ENCODE measurements around the gene ANXA2R. TPM values are rescaled to one million over a fixed set of nuclear protein-coding genes. Genes with fewer than 3 reads are reported as not detected.
A peak's percentile ranks its signal among the peaks of the same experiment; 100 is the strongest.

ANXA2R gene
- polyA plus RNA-seq, 2 of the 4 experiments (the other 2 are of a cell fraction), result 1.7 to 2.1 TPM

DNA sequence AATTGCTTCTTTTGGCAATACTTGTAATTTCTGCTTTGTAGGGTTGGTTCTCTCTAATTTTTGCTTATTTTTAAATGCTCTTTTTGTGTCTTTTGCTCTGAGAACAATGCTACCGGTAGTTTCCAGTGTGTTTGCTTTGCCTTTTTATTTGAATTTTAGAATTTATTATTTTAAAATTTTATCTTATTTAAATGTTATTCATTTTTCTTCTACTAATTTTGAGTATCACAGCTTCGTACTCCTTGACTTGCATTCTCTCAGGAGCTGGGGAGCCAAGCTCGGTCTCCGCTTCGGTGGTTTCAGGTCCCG lies 45.9 kb downstream of the ANXA2R start:
- Histone ChIP-seq H3K4me2 (peak overlapping the region; percentile 92), H3K4me3 (peak overlapping the region; percentile 64), H3K27ac (peak overlapping the region; percentile 87 to 94), H3K4me1 (peaks cover 24% of the 10 kb centered on the region), H3K9me3 (no peaks in the 10 kb centered on the region)
- FAIRE-seq (no peak), DNase-seq (ENCODE audit: low read depth in 1 of 2, low spot score in 1 of 2) (no peak), ATAC-seq (no peak)
- ChIA-PET POLR2A (interaction anchor here (0.9 to 6.4 kb wide), 9 partner anchors 12 to 128 kb away, joined by 3 to 57 read pairs (median 7); no protein-coding TSS in a partner anchor), CTCF (interaction anchor here (0.9 to 9.9 kb wide), 21 partner anchors 9 to 396 kb away, joined by 3 to 132 read pairs (median 4); no protein-coding TSS in a partner anchor)
- WGBS (ENCODE audit: missing lambda C conversion rate), result 1% methylated on average over 6 of the region's 6 CpGs
- TF ChIP-seq TP53 (CRISPR knock-in tag; IDR thresholded peaks at IDR 0.05) (no peak), FOSB (CRISPR knock-in tag; IDR thresholded peaks at IDR 0.05) (no peak), EHMT2 (IDR thresholded peaks at IDR 0.05; ENCODE audit: low read depth) (no peak), CTCF (IDR thresholded peaks at IDR 0.05) (no peak), HEYL (CRISPR knock-in tag; IDR thresholded peaks at IDR 0.05) (no peak), CBX2 (IDR thresholded peaks at IDR 0.05; ENCODE audit: borderline replicate concordance, low read depth) (no peak), ELK1 (IDR thresholded peaks at IDR 0.05; ENCODE audit: low read depth, low read length) (no peak), FOSL2 (IDR thresholded peaks at IDR 0.05) (no peak), FOSL2 (CRISPR knock-in tag; IDR thresholded peaks at IDR 0.05) (no peak), RNF2 (IDR thresholded peaks at IDR 0.05; ENCODE audit: borderline replicate concordance, low read depth) (no peak), CEBPB (IDR thresholded peaks at IDR 0.05) (no peak), ZNF302 (CRISPR knock-in tag; IDR thresholded peaks at IDR 0.05) (no peak), ZC3H11A (IDR thresholded peaks at IDR 0.05) (no peak)
- TF ChIP-seq, protein P1, sequence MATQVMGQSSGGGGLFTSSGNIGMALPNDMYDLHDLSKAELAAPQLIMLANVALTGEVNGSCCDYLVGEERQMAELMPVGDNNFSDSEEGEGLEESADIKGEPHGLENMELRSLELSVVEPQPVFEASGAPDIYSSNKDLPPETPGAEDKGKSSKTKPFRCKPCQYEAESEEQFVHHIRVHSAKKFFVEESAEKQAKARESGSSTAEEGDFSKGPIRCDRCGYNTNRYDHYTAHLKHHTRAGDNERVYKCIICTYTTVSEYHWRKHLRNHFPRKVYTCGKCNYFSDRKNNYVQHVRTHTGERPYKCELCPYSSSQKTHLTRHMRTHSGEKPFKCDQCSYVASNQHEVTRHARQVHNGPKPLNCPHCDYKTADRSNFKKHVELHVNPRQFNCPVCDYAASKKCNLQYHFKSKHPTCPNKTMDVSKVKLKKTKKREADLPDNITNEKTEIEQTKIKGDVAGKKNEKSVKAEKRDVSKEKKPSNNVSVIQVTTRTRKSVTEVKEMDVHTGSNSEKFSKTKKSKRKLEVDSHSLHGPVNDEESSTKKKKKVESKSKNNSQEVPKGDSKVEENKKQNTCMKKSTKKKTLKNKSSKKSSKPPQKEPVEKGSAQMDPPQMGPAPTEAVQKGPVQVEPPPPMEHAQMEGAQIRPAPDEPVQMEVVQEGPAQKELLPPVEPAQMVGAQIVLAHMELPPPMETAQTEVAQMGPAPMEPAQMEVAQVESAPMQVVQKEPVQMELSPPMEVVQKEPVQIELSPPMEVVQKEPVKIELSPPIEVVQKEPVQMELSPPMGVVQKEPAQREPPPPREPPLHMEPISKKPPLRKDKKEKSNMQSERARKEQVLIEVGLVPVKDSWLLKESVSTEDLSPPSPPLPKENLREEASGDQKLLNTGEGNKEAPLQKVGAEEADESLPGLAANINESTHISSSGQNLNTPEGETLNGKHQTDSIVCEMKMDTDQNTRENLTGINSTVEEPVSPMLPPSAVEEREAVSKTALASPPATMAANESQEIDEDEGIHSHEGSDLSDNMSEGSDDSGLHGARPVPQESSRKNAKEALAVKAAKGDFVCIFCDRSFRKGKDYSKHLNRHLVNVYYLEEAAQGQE (IDR thresholded peaks at IDR 0.05), result no peak
- TF ChIP-seq, protein P2, sequence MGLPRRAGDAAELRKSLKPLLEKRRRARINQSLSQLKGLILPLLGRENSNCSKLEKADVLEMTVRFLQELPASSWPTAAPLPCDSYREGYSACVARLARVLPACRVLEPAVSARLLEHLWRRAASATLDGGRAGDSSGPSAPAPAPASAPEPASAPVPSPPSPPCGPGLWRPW (IDR thresholded peaks at IDR 0.05), result no peak

DNA sequence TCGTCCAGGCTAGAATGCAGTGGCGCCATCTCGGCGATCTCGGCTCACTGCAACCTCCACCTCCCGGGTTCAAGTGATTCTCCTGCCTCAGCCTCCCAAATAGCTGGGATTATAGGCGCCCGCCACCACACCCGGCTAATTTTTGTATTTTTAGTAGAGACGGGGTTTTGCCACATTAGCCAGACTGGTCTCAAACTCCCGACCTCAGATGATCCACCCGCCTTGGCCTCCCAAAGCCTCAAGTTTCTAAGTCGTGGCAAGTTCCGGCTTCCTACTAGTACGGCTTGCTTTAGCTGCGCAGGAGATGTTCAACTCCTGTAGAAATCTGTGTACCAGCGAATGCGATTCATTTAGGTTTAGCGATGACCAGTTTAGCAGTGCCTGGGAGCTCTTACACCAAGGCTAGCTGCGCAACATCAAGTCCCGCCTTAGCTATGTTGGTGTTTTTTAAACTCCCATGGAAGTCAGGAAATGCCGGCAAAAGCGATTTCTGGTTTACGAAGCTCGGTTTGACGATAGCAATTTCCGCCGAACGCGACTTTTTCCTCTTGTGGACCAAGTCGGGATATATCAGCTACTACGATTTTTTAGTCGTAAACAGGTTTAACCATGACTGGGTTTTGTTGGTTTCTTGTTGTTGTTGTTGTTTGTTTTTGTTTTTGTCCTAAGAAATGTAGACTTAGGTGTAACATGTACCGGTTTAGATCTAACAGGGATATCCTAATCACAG lies 46.4 kb downstream of the ANXA2R start:
- Histone ChIP-seq H3K4me2 (peak overlapping the region; percentile 92), H3K4me3 (peak overlapping the region; percentile 64), H3K27ac (peak overlapping the region; percentile 87 to 94), H3K9me3 (no peaks in the 10 kb centered on the region), H3K4me1 (peaks cover 25% of the 10 kb centered on the region)
- POLR2A ChIA-PET, result interaction anchor here (0.9 to 6.4 kb wide), 9 partner anchors 11 to 128 kb away, joined by 3 to 57 read pairs (median 7); no protein-coding TSS in a partner anchor
- DNase-seq (ENCODE audit: low read depth in 1 of 2, low spot score in 1 of 2) (peak in 1 of 2 experiments; percentile 76), FAIRE-seq (no peak), ATAC-seq (peak in 1 of 2 experiments; percentile 25; a peak in 3 of 6 replicates)
- CTCF ChIA-PET, result interaction anchor here (0.6 to 9.9 kb wide), 23 partner anchors 9 to 498 kb away, joined by 3 to 132 read pairs (median 4); no protein-coding TSS in a partner anchor
- 26% methylated on average over 34 of the region's 34 CpGs for WGBS (ENCODE audit: missing lambda C conversion rate)
- no peak for TF ChIP-seq HEYL (CRISPR knock-in tag; IDR thresholded peaks at IDR 0.05)
- TF ChIP-seq EP300 (IDR thresholded peaks at IDR 0.05), result no peak
- no peak for TF ChIP-seq FOSL2 (IDR thresholded peaks at IDR 0.05)
- TF ChIP-seq FOSL2 (CRISPR knock-in tag; IDR thresholded peaks at IDR 0.05), result no peak
- TF ChIP-seq, protein P3, sequence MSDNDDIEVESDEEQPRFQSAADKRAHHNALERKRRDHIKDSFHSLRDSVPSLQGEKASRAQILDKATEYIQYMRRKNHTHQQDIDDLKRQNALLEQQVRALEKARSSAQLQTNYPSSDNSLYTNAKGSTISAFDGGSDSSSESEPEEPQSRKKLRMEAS (IDR thresholded peaks at IDR 0.05), result no peak
- TF ChIP-seq RNF2 (IDR thresholded peaks at IDR 0.05; ENCODE audit: borderline replicate concordance, low read depth), result no peak
- TF ChIP-seq JUNB (IDR thresholded peaks at IDR 0.05), result peak; percentile 2; the same call in 1 of the 2 replicates
- no peak for TF ChIP-seq ESRRA (IDR thresholded peaks at IDR 0.05; ENCODE audit: borderline replicate concordance, low read length)
- TF ChIP-seq SMC3 (IDR thresholded peaks at IDR 0.05), result 0 out of 3 replicates have a peak, but pooled peaks have one; percentile 5
- TF ChIP-seq HDAC2 (IDR thresholded peaks at IDR 0.05), result 0 out of 2 replicates have a peak, but pooled peaks have one; percentile 51
- TF ChIP-seq, protein P1 (IDR thresholded peaks at IDR 0.05), result no peak
- TF ChIP-seq JUN (IDR thresholded peaks at IDR 0.05), result no peak
- TF ChIP-seq HOXB5 (CRISPR knock-in tag; IDR thresholded peaks at IDR 0.05), result no peak
- no peak for TF ChIP-seq POLR2AphosphoS2 (conservative IDR thresholded peaks at IDR 0.05; ENCODE audit: low read length)
- no peak for TF ChIP-seq CHD4 (IDR thresholded peaks at IDR 0.05; ENCODE audit: borderline replicate concordance)
